Measurements from ENCODE around the gene MBP.

GRCh38 chr18:77166523-77166922 is 33.9 kb upstream of the MBP start:
- TF ChIP-seq CTCF (IDR thresholded peaks at IDR 0.05) = no peak
- TF ChIP-seq POLR2A (IDR thresholded peaks at IDR 0.05) = no peak

Measured in lower leg skin (tissue), 3 donors.